Spinal cord (tissue), 10 donors: ENCODE measurements around the gene MYH14. TPM values are rescaled to one million over a fixed set of nuclear protein-coding genes. Genes with fewer than 3 reads are reported as not detected.
A peak's percentile ranks its signal among the peaks of the same experiment; 100 is the strongest.

Source experiments
- DNase-seq, 6 donors: peaks; one replicate each; pipeline versions ENCODE4 v3.0.0 to v3.0.0-alpha.2; 2013 to 2015; ENCODE audit warnings: low spot score in 6 of 6, low read depth in 4 of 6
- H3K27ac ChIP-seq: one replicate; pipeline ENCODE4 v1.5.1; 2013; ENCODE audit warnings: low read depth, low read length, control low read depth
- H3K27me3 ChIP-seq: one replicate; pipeline ENCODE4 v1.6.1; 2013; ENCODE audit warnings: low read length; ENCODE audit not compliant: control insufficient read depth, insufficient read depth
- H3K36me3 ChIP-seq: one replicate; pipeline ENCODE4 v1.6.1; 2013; ENCODE audit warnings: low read length; ENCODE audit not compliant: control insufficient read depth, insufficient read depth
- H3K4me1 ChIP-seq: one replicate; pipeline ENCODE4 v1.6.1; 2013; ENCODE audit warnings: low read length; ENCODE audit not compliant: control insufficient read depth, insufficient read depth
- H3K4me3 ChIP-seq: one replicate; pipeline ENCODE4 v1.5.1; 2013; ENCODE audit warnings: low read depth, low read length, control low read depth
- H3K9me3 ChIP-seq: one replicate; pipeline ENCODE4 v1.6.1; 2013; ENCODE audit warnings: low read length; ENCODE audit not compliant: control insufficient read depth, insufficient read depth
- WGBS: methylation state at CpG from one replicate; pipeline ENCODE4 v1.1.5; 2013; ENCODE audit warnings: missing lambda C conversion rate; ENCODE audit not compliant: insufficient coverage; 5-methylcytosine and 5-hydroxymethylcytosine counted together
- polyA plus RNA-seq, 2 donors: library from polyadenylated mRNA; unstranded; fragments of 120-200 nt; gene quantifications; one replicate each; pipeline ENCODE4 v1.2.1, GENCODE V29; 2013; ENCODE audit not compliant: insufficient read length in 2 of 2
- total RNA-seq, 2 donors: library from RNA; depleted of rRNA in 1 of 2; stranded (reverse); fragments of 120-200 nt in 1 of 2; fragments of >200 nt in 1 of 2; gene quantifications; one replicate each; pipeline versions ENCODE4 v1.2.3 to v1.2.4, GENCODE V29; 2013 to 2014
- donor health status: healthy.

The MYH14 gene
- total and polyA plus RNA-seq, 4 donors: 4.1 to 16.8 (median 10.9) TPM

- Histone ChIP-seq H3K27me3 (peaks cover 7% of the 10 kb centered on the region), H3K9me3 (no peaks in the 10 kb centered on the region), H3K27ac (peak overlapping the region; percentile 83), H3K36me3 (no peaks in the 10 kb centered on the region), H3K4me1 (peaks cover 45% of the 10 kb centered on the region), H3K4me3 (peak overlapping the region; percentile 20)
- WGBS: 4% methylated on average over 17 of the region's 18 CpGs
- peak in 2 of 6 donors; percentile 6 to 12 for DNase-seq
Observed at GRCh38 chr19:50202962-50203280, 501 bp upstream of the MYH14 start.

GRCh38 chr19:50204081-50204428 lies 633 bp downstream of the MYH14 start:
- Histone ChIP-seq H3K27ac (no peak overlapping the region), H3K27me3 (peaks cover 7% of the 10 kb centered on the region), H3K4me1 (peaks cover 44% of the 10 kb centered on the region), H3K36me3 (no peaks in the 10 kb centered on the region), H3K9me3 (no peaks in the 10 kb centered on the region), H3K4me3 (peak overlapping the region; percentile 45)
- 80% methylated on average over 2 of the region's 7 CpGs for WGBS
- DNase-seq: no peak

- WGBS: 3% methylated on average over 41 of the region's 49 CpGs
- peaks cover 39% of the 10 kb centered on the region for H3K4me1 ChIP-seq
- H3K27ac ChIP-seq: no peak overlapping the region
- H3K27me3 ChIP-seq: peaks cover 7% of the 10 kb centered on the region
- H3K36me3 ChIP-seq: no peaks in the 10 kb centered on the region
- no peaks in the 10 kb centered on the region for H3K9me3 ChIP-seq
- DNase-seq: peak in 1 of 6 donors; percentile 18
- H3K4me3 ChIP-seq: no peak overlapping the region
Observed at GRCh38 chr19:50204811-50205675, 1.6 kb downstream of the MYH14 start.

- no peaks in the 10 kb centered on the region for H3K9me3 ChIP-seq
- peaks cover 7% of the 10 kb centered on the region for H3K27me3 ChIP-seq
- H3K36me3 ChIP-seq: peaks cover 6% of the 10 kb centered on the region
- DNase-seq: no peak
- no peak overlapping the region for H3K27ac ChIP-seq
- no peak overlapping the region for H3K4me3 ChIP-seq
- H3K4me1 ChIP-seq: peaks cover 39% of the 10 kb centered on the region
- WGBS: 37% methylated on average over 9 of the region's 12 CpGs
Observed at GRCh38 chr19:50205681-50206138, 2.3 kb downstream of the MYH14 start.

GRCh38 chr19:50206191-50206590 lies 2.8 kb downstream of the MYH14 start:
- Histone ChIP-seq H3K27ac (no peak overlapping the region), H3K4me1 (peaks cover 39% of the 10 kb centered on the region), H3K27me3 (peaks cover 7% of the 10 kb centered on the region), H3K4me3 (no peak overlapping the region), H3K36me3 (peaks cover 6% of the 10 kb centered on the region), H3K9me3 (no peaks in the 10 kb centered on the region)
- no peak for DNase-seq
- 88% methylated on average over 6 of the region's 6 CpGs for WGBS

GRCh38 chr19:50207730-50208129 lies 4.3 kb downstream of the MYH14 start:
- H3K27ac ChIP-seq: no peak overlapping the region
- H3K9me3 ChIP-seq: no peaks in the 10 kb centered on the region
- H3K4me3 ChIP-seq: no peak overlapping the region
- peaks cover 14% of the 10 kb centered on the region for H3K36me3 ChIP-seq
- peaks cover 31% of the 10 kb centered on the region for H3K4me1 ChIP-seq
- H3K27me3 ChIP-seq: peaks cover 7% of the 10 kb centered on the region
- DNase-seq: no peak
- 69% methylated on average over 2 of the region's 2 CpGs for WGBS

- no peak for DNase-seq
- no peak overlapping the region for H3K4me3 ChIP-seq
- H3K4me1 ChIP-seq: peaks cover 19% of the 10 kb centered on the region
- peaks cover 16% of the 10 kb centered on the region for H3K36me3 ChIP-seq
- no peak overlapping the region for H3K27ac ChIP-seq
- H3K27me3 ChIP-seq: peaks cover 4% of the 10 kb centered on the region
- 94% methylated on average over 6 of the region's 7 CpGs for WGBS
- H3K9me3 ChIP-seq: no peaks in the 10 kb centered on the region
Observed at GRCh38 chr19:50209131-50209530, 5.7 kb downstream of the MYH14 start.

GRCh38 chr19:50210425-50210824 lies 7.0 kb downstream of the MYH14 start:
- 95% methylated on average over 46 of the region's 46 CpGs for WGBS
- Histone ChIP-seq H3K4me3 (no peak overlapping the region), H3K27me3 (no peaks in the 10 kb centered on the region), H3K27ac (no peak overlapping the region), H3K4me1 (peaks cover 8% of the 10 kb centered on the region), H3K9me3 (no peaks in the 10 kb centered on the region), H3K36me3 (peaks cover 21% of the 10 kb centered on the region)
- no peak for DNase-seq

- Histone ChIP-seq H3K27me3 (no peaks in the 10 kb centered on the region), H3K36me3 (peaks cover 27% of the 10 kb centered on the region), H3K4me1 (no peaks in the 10 kb centered on the region), H3K4me3 (no peak overlapping the region), H3K27ac (no peak overlapping the region), H3K9me3 (no peaks in the 10 kb centered on the region)
- no peak for DNase-seq
- 67% methylated on average over 1 of the region's 1 CpG for WGBS
Observed at GRCh38 chr19:50213925-50214324, 10.5 kb downstream of the MYH14 start.
